Ascending aorta (tissue), 2 donors: ENCODE data around the gene SPEM3. TPM values are rescaled to one million over a fixed set of nuclear protein-coding genes. Genes with fewer than 3 reads are reported as not detected.

ENCODE experiments used
- DNase-seq, 2 donors: peaks; one replicate each; pipeline ENCODE4 v3.0.0-alpha.2; 2019; ENCODE audit warnings: low spot score in 2 of 2
- H3K27ac ChIP-seq, 2 donors: fragments of 200-600 bp; sonication (generic); one replicate each; pipeline ENCODE4 v1.5.1; 2016 to 2017; ENCODE audit warnings: mild to moderate bottlenecking in 1 of 2
- H3K27me3 ChIP-seq: fragments of 200-600 bp; sonication (generic); one replicate; pipeline ENCODE4 v1.5.1; 2017
- H3K36me3 ChIP-seq, 2 donors: fragments of 200-600 bp; sonication (generic); one replicate each; pipeline ENCODE4 v1.5.1; 2016
- H3K4me1 ChIP-seq, 2 donors: fragments of 200-600 bp; sonication (generic); one replicate each; pipeline ENCODE4 v1.5.1; 2016 to 2017; ENCODE audit warnings: mild to moderate bottlenecking in 1 of 2
- H3K4me3 ChIP-seq, 2 donors: fragments of 200-600 bp; sonication (generic); one replicate each; pipeline ENCODE4 v1.5.1; 2016 to 2017; ENCODE audit warnings: mild to moderate bottlenecking in 1 of 2
- H3K9me3 ChIP-seq, 2 donors: fragments of 200-600 bp; sonication (generic); one replicate each; pipeline ENCODE4 v1.5.1; 2016
- CTCF ChIP-seq, 3 experiments: fragments of 200-600 bp in 2 of 3; fragments of 450-650 bp in 1 of 3; sonication (generic) in 2 of 3; IDR thresholded peaks; one replicate each; pipeline ENCODE4 v1.5.1; 2016 to 2019; ENCODE audit warnings: antibody characterized with exemption in 3 of 3, mild to moderate bottlenecking in 1 of 3, moderate library complexity in 1 of 3
- intact Hi-C: fragments of 100-400 bp; cut with DNase I; formaldehyde crosslinking; loops from one replicate; pipeline ENCODE4 v1.15.1; 2023
- total RNA-seq: library from RNA; depleted of rRNA; stranded (reverse); fragments of >200 nt; gene quantifications from one replicate; pipeline ENCODE4 v1.1.0, GENCODE V29; 2016

SPEM3 gene
- total RNA-seq, 1 donor from 2014 or later, result not detected

- Histone ChIP-seq H3K4me1 (peaks cover 0 to 22% of the 10 kb centered on the region in 2 donors), H3K27ac (peak overlapping the region; percentile 43 to 57), H3K27me3 (no peaks in the 10 kb centered on the region), H3K4me3 (no peak overlapping the region), H3K9me3 (no peaks in the 10 kb centered on the region), H3K36me3 (peaks cover 46 to 50% of the 10 kb centered on the region in 2 donors)
- TF ChIP-seq CTCF (IDR thresholded peaks at IDR 0.05), result no peak
- DNase-seq, result no peak
- intact Hi-C loops, result no loop called here
These were observed 37.1 kb downstream of the SPEM3 start for GRCh38 chr17:7465597-7466275.

GRCh38 chr17:7466318-7466638, 37.6 kb downstream of the SPEM3 start:
- DNase-seq, result no peak
- peaks cover 0 to 22% of the 10 kb centered on the region in 2 donors for H3K4me1 ChIP-seq
- H3K36me3 ChIP-seq, result peaks cover 46 to 50% of the 10 kb centered on the region in 2 donors
- no peak for TF ChIP-seq CTCF (IDR thresholded peaks at IDR 0.05)
- no peaks in the 10 kb centered on the region for H3K27me3 ChIP-seq
- H3K9me3 ChIP-seq, result no peaks in the 10 kb centered on the region
- peak overlapping the region; percentile 43 to 57 for H3K27ac ChIP-seq
- intact Hi-C loops, result no loop called here
- no peak overlapping the region for H3K4me3 ChIP-seq

- Histone ChIP-seq H3K36me3 (peaks cover 41 to 46% of the 10 kb centered on the region in 2 donors), H3K4me3 (no peak overlapping the region), H3K27ac (peak overlapping the region; percentile 43 to 57), H3K9me3 (no peaks in the 10 kb centered on the region), H3K4me1 (peaks cover 0 to 22% of the 10 kb centered on the region in 2 donors), H3K27me3 (no peaks in the 10 kb centered on the region)
- TF ChIP-seq CTCF (IDR thresholded peaks at IDR 0.05), result no peak
- intact Hi-C loops, result no loop called here
- peak in 1 of 2 donors; percentile 85 for DNase-seq
These were observed 38.1 kb downstream of the SPEM3 start for GRCh38 chr17:7466639-7467341.

GRCh38 chr17:7467498-7467897, 38.8 kb downstream of the SPEM3 start:
- Histone ChIP-seq H3K4me1 (peaks cover 0 to 22% of the 10 kb centered on the region in 2 donors), H3K27ac (peak overlapping the region; percentile 3 to 57)
- TF ChIP-seq CTCF (IDR thresholded peaks at IDR 0.05), result no peak

GRCh38 chr17:7468290-7468689, 39.6 kb downstream of the SPEM3 start:
- Histone ChIP-seq H3K4me3 (no peak overlapping the region), H3K9me3 (no peaks in the 10 kb centered on the region), H3K4me1 (peaks cover 0 to 22% of the 10 kb centered on the region in 2 donors), H3K27me3 (no peaks in the 10 kb centered on the region), H3K27ac (no peak overlapping the region), H3K36me3 (peaks cover 26 to 31% of the 10 kb centered on the region in 2 donors)
- intact Hi-C loops, result no loop called here
- DNase-seq, result no peak
- TF ChIP-seq CTCF (IDR thresholded peaks at IDR 0.05), result no peak

More at GRCh38 chr17:7467498-7467897, 38.8 kb downstream of the SPEM3 start:
- Histone ChIP-seq H3K36me3 (peaks cover 34 to 39% of the 10 kb centered on the region in 2 donors), H3K4me3 (no peak overlapping the region), H3K9me3 (no peaks in the 10 kb centered on the region), H3K27me3 (no peaks in the 10 kb centered on the region)
- intact Hi-C loops, result no loop called here
- DNase-seq, result no peak
